Measurements from ENCODE around the gene ARL14EP. TPM values are rescaled to one million over a fixed set of nuclear protein-coding genes. Genes with fewer than 3 reads are reported as not detected.

Gene ARL14EP
- total RNA-seq, 4 donors from 2014 or later, result 8.3 to 19.1 (median 13.3) TPM

GRCh38 chr11:30284836-30285235 is 38.1 kb upstream of the ARL14EP start:
- TF ChIP-seq POLR2A (IDR thresholded peaks at IDR 0.05) (no peak), CTCF (IDR thresholded peaks at IDR 0.05) (no peak)
- Histone ChIP-seq H3K9me3 (no peaks in the 10 kb centered on the region), H3K36me3 (no peaks in the 10 kb centered on the region), H3K27me3 (no peaks in the 10 kb centered on the region), H3K27ac (no peak overlapping the region), H3K4me3 (no peak overlapping the region), H3K4me1 (no peaks in the 10 kb centered on the region)
- 85 to 88% methylated on average over 3 of the region's 3 CpGs for WGBS, 2 donors
- intact Hi-C loops (cut with DNase I), result no loop called here
- no peak for DNase-seq

DNA sequence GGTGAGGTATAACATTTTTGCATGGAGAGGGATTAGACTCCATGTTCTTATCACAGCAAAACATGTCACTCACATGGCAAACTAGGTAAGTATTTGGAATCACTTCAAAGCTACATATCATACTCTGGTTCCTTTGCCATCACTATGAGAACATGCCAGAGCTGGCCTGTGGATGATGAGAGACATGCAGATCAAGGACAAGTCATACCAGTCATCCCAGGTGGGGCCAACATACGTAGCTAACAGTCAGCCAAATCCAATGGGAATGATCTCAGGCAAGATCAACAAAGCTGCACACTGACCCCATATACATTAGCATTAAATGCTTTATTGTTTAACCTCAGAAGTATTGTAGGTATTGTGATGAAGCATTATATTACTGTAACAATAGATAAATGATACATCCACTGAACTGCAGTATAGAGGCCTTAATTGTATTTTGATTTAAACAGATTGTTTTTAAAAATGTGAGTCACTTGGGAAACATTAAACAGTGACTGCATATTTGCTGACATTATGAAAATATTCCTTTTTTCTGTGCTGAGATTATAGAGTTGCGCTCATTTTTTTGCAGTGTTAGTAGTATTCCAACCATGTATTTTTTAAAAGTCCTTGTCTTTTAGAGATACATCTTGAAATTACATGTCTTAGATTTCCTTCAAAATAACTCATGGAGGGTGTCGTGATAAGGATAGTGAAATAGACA is 37.3 kb upstream of the ARL14EP start:
- H3K36me3 ChIP-seq, result no peaks in the 10 kb centered on the region
- DNase-seq, result no peak
- H3K4me1 ChIP-seq, result no peaks in the 10 kb centered on the region
- H3K9me3 ChIP-seq, result no peaks in the 10 kb centered on the region
- no peak overlapping the region for H3K27ac ChIP-seq
- H3K4me3 ChIP-seq, result no peak overlapping the region
- 69 to 76% methylated on average over 3 of the region's 3 CpGs for WGBS, 2 donors
- TF ChIP-seq POLR2A (IDR thresholded peaks at IDR 0.05) (no peak), CTCF (IDR thresholded peaks at IDR 0.05) (no peak)
- H3K27me3 ChIP-seq, result no peaks in the 10 kb centered on the region
- intact Hi-C loops (cut with DNase I), result no loop called here

- DNase-seq, result no peak
- Histone ChIP-seq H3K36me3 (no peaks in the 10 kb centered on the region), H3K27ac (no peak overlapping the region), H3K27me3 (no peaks in the 10 kb centered on the region), H3K4me3 (no peak overlapping the region), H3K9me3 (no peaks in the 10 kb centered on the region), H3K4me1 (no peaks in the 10 kb centered on the region)
- WGBS, 2 donors, result 66 to 73% methylated on average over 4 of the region's 4 CpGs
- TF ChIP-seq POLR2A (IDR thresholded peaks at IDR 0.05) (no peak), CTCF (IDR thresholded peaks at IDR 0.05) (no peak)
- intact Hi-C loops (cut with DNase I), result no loop called here
These were observed 31.6 kb upstream of the ARL14EP start for GRCh38 chr11:30291331-30291730.

GRCh38 chr11:30292545-30292944 is 30.4 kb upstream of the ARL14EP start:
- intact Hi-C loops (cut with DNase I), result no loop called here
- Histone ChIP-seq H3K27me3 (no peaks in the 10 kb centered on the region), H3K4me3 (no peak overlapping the region), H3K4me1 (no peaks in the 10 kb centered on the region), H3K36me3 (no peaks in the 10 kb centered on the region), H3K9me3 (no peaks in the 10 kb centered on the region), H3K27ac (no peak overlapping the region)
- no peak for TF ChIP-seq POLR2A (IDR thresholded peaks at IDR 0.05)
- TF ChIP-seq CTCF (IDR thresholded peaks at IDR 0.05), result no peak
- DNase-seq, result no peak
- 71 to 79% methylated on average over 2 of the region's 2 CpGs for WGBS, 2 donors

DNA sequence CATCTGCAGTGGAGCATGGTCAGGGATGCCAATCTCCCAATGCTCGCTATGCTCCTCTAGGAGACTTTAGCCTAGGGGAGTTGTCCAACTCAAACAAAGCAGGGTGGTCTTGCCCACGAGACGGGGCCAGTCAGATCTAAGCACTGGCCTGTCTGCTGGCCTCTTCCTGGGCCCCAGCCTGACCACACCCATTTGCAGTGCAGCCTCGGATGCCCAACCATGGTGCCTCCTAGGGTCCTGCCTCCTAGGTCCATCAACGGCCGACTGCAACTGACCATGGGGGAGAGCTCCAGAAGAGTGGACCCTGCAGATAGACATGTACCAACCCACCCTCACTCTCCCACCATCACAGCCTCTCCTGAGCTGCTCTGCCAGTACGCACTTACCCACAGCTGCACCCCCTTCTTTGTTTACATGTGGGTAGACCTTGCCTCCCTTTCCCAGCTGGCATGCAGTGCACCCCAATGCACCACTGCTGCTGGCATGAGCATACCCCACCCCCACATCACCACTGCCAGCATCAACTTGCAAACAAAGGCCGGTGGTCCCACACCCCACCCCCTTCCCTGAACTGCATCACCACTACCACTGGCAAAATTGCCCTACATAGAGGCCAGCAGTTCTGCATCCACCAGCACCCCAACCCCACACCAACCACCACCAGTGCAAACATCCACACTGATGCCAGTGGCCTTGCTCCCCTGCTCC is 27.6 kb upstream of the ARL14EP start:
- Histone ChIP-seq H3K4me3 (no peak overlapping the region), H3K27ac (no peak overlapping the region), H3K36me3 (no peaks in the 10 kb centered on the region), H3K9me3 (no peaks in the 10 kb centered on the region), H3K27me3 (no peaks in the 10 kb centered on the region), H3K4me1 (no peaks in the 10 kb centered on the region)
- DNase-seq, result no peak
- intact Hi-C loops (cut with DNase I), result no loop called here
- WGBS, 2 donors, result 87 to 90% methylated on average over 3 to 4 of the region's 8 CpGs
- TF ChIP-seq CTCF (IDR thresholded peaks at IDR 0.05) (no peak), POLR2A (IDR thresholded peaks at IDR 0.05) (no peak)

Data from esophagus squamous epithelium (tissue), 5 donors.